Activated CD8-positive, alpha-beta memory T cell treated with anti-CD3 and anti-CD28 coated beads for 24 hours (primary cell): ENCODE data around the gene HS3ST4.

Source experiments
- DNase-seq: peaks from one replicate; pipeline ENCODE4 v3.0.0-alpha.2; 2020

HS3ST4 gene

DNA sequence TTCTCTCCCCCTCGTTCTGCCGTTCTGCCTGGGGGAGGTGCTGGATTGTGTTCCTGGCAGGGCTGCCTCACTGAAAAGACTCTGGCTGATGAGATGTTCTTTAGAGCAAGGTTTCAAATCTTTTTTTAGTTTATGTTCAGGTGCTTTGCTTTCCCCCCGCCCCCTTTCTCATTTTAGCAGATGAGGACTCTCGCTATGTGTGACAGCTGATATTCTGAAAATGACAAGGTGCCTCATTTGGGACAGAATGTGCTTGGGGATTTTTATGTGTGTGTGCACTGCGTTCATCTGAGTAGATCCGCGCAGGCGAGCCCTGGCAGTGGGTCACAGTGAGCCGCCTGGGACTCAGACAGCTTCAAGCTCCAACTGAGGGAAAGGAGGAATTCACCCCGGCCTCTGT is 205.9 kb downstream of the HS3ST4 start:
- DNase-seq, result no peak

DNA sequence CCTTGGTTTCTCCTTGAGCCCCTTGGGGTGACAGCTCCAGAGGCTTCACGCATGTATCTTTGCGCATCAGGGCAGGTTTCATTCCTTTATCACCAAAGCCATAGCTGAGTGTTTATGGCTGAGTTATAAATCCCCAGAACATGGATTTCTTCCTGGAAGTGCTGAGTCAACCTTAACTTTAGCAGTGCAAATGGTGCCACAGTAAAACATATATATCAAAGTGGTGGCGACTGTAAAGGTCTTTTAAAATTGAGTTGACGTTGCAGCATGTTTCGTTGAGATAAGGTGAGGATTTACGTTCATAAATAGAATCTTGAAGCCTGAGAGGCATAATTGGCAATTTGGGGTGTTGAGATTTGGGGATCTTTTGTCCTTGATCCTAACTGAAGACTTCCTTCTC is 214.1 kb downstream of the HS3ST4 start:
- no peak for DNase-seq

DNA sequence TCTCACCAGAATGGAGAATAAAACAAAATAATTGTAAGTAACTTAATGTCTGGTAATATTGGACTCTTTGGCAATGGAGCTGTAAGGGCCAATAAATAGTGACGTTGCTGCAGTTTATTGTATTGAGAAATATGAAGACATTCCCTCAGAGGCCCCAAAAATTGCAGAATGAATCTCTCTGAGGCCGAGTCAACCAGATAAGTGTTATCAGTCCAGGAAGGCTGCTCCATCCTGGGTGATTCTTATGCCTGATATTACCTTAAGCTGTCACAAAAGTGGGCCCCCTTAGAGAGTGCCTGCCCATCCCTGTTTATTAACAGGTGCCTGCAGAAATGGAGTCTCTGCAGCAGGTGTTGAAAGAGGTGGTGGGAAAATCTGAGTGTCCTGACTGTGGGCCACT is 219.2 kb downstream of the HS3ST4 start:
- DNase-seq, result no peak

DNA sequence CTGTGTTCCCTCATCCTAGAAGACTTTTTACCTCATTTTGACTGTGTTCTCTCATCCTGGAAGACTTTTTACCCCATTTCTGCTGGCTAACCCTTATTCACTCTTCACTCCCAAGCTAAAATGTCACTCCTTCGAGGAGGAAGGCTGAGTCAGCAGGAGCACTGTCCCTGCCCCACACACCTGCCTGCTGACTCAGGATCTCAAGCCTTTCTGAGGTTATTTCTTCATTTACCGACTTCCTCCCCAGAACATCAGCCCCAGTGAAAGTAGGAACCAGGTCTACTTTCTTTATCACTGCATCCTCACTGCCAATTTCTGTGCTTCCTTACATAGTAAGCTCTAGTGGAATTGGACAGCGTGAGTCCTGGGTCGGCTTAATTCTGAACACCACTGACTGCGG is 220.6 kb downstream of the HS3ST4 start:
- no peak for DNase-seq

DNA sequence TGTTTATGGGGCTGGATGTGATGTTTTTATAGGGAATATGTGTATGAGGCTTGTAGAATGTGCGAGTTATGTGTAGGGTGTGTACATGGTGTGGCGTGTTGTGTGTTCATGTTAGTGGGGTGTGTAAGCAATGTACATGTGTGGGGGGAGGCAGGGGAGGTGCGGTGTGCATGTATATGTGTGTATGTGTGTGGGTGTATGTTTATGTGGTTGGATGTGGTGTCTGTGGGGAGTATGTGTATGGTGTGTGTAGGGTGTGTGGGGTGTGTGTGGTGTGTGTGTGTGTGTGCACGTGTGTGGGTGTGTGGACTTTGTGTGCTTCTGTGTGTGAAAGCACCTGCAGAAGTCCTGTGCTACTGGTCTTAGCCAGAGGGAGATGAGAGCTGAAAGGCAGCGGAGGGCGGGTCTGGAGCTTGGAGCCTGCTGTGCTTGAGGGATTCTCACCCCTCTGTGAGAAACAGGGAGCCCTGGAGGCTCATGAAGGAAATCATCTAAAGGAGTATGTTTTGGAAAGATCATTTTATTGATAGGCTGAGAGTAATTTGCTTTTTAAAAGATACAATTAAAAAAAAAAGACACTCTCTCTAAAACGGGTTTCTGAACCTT is 222.7 kb downstream of the HS3ST4 start:
- no peak for DNase-seq

DNA sequence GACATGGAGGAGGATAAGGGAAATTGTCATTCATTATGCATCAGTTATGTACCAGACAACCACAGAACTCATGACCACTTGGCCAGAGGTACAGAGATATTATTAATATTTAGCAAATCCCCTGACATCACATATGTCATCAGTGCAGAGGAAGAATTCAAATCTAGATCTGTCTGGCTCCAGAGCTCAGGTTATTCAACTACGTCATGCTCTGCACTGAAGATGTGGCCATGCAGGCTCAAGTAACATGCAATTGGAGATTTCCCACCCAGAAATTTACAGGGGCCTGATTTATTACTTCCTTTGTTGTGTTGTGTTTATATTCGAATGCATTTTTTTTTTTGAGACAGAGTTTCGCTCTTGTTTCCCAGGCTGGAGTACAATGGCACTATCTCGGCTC is 224.3 kb downstream of the HS3ST4 start:
- no peak for DNase-seq

DNA sequence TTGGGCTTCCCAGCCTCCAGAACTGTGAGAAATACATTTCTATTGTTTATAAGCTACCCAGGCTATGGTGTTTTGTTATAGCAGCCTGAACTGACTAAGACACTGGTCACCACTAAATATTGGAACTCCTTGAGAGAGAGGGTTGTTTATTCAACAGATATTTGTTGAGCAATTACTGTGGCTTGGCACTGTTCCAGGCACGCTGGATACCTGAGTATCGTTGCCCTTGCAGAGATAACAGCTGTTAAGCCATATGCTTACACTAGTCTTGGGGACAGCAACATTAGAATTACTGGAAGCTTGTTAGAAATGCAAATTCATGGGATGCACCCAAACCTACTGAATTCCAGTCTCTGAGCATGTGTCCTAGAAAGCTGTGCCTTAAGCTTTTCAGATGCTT is 230.7 kb downstream of the HS3ST4 start:
- no peak for DNase-seq

DNA sequence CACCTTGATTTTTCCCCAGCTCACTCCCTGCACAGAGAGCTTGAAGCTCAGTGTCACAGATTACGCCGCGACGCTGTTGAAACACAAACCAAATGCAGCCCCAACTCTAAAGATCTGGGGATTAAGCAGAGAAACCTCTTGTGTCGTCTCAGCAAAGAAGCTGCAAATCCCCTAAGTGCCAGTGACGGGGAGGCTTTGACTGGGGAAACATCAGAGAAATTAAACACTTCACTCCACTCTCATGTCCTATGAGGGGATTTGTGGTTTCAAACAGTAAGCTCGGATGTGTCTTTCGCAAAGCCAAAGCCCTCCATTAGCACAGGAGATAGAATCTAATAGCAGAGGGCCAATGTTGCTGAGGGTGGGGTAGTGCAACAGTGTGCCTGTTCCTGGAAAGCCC is 233.7 kb downstream of the HS3ST4 start:
- DNase-seq, result no peak

DNA sequence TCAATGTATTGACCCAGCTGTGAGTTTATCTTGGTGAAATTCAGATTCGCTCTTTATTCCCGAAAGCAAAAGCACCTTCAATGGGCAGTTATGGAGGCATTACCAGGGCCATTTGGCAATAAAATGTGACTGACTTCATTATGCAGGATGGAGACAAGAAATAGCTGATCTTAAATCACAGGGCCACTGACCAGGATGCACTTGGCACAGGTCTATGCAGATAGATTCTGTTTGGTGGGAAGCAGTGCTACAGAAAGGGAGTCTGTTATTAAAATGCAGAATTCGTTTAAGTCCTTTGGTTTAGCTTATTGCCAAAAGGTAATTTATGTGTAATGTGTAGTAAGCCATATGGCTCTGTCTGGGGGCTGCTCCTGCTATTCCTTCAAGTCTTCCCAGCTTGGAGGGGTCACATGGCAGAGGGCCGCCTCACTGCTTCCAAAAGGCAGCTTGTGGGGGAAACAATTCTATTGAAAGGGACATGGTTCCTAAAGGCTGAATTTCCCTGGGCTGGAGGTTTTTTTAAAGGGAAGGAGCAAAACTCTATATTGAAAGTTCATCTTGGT is 239.8 kb downstream of the HS3ST4 start:
- no peak for DNase-seq

DNA sequence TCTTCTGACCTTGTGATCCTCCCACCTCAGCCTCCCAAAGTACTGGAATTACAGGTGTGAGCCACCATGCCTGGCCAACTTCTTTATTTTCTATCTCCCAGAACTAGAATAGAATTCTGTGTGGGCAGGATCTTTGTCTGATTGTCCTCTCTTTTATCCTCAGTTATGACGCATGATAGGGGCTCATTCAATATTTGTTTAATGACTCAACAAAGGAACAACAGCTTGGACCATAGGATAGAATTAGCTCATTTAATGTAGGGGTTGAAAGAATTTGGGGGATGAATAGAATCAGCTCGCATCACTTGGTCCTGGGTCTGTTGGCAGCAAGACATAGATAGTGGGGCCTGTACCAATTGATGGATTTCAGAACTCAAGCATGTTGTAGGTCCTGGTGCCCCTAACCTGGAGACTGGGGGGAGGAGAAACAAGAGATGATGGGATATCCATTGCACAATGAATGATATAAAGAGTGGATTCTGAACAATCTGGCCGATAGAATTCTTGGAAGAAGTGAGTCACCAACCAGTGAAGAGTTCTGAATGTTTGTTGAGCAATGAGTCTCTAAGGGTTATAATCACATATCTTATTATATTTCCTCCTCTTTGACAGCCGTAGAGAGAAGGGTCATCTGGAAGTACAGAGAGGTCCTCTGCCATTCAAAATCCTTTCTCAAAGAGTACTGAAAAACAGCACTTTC is 250.2 kb downstream of the HS3ST4 start:
- DNase-seq, result no peak

DNA sequence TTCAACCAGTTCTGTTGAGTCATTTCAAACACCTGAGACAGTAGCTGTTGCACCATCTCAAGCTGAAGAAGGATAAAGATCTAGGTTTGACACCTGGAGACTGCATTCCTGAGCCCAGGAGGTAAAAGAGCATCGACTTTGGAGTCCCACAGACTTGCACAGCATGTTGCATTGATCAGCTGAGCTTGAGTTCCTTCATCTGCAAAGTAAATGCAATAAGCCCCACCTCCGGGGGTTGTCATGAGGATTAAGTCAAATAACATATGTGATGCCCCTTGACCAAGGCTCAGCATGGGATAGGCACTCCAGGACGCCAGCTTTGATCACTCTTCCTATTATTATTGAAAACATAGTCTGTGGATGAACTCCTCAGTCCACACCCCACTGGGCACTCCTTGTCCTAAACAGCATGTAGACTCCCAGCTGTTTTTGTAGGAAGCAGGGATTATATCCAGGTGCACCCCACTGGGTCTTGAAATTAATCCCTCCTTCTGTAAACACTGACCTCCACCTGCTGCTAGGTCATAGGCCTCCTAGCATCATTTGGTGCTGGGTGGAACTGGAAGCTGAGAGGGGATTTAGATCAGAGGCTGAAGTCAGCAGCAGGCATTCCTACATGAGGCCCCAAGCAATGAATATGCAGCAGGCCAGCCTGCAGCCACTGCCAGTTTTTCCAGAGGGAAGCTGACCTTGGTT is 259.0 kb downstream of the HS3ST4 start:
- no peak for DNase-seq

DNA sequence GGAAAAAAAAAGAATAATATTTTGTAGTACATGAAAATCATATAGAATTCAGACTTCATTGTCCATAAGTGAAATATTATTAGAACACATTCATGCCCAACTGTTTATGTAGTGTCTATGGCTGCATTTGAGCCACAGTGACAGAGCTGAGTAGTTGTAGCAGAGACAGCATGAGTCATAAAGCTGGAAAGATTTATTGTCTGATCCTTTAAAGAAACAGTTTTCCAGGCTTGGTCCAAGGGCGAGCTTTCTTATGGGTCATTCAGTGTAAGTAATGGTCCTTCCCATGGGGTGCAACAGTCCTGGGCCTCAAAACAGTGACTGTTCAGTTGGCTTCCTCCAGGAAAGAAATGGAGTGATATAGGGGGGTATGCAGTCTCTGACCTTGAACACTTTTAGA is 260.2 kb downstream of the HS3ST4 start:
- DNase-seq, result no peak

DNA sequence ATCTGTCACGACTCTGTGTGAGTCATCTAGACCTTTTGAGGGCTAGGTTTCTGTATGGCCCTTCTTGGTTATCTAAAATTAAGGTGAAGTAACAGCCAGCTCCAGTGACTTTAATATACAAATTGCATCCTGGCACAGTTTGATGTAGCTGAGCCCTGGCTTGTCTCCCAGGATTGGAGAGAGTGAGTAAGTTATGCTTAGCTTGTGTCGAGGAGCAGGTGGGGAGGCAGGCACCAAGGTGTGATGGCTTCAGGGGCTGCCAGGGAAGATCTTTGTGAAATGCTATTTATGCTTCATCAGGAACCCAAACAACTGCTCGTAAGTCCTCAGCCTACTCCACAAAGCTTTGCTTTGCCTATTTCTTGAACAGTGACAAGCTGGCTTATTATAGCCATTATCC is 261.2 kb downstream of the HS3ST4 start:
- DNase-seq, result no peak

DNA sequence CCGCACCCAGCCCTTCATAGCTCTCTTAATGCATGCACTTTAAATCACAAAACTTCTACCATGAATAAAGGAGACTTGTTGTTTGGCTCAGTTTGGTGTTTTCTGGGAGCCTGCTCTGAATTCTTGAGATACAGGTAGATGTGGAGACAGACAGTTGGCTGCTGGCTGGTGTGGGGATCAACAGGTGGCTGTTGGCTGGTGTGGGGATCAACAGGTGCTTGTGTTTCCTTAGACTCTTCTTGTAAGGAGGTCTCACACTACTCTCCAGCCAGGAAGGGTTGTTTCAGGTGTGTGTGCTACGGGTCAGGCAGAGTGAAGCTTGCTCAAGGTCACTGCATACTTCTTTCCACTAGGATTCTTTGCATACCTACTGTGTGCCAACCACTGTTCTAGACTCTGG is 265.9 kb downstream of the HS3ST4 start:
- no peak for DNase-seq

DNA sequence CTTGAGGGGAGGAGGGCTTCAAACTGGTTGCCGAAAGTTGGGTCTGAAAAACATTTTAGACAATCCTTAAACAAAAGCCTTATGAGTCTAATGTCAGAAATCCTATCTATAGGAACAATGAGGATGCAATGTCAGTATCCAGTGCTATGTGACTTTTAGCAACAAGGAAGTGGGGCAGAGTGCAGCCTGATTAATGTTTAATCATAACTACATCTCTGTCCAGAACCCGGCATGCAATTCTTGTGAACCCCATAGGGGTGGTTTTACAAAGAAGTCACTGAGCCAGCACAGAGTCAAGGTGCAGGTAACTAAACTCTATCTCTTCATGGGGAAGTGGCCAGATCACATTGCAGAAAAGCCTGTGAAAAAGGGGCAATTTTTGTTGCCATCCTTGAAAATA is 267.5 kb downstream of the HS3ST4 start:
- DNase-seq, result no peak

DNA sequence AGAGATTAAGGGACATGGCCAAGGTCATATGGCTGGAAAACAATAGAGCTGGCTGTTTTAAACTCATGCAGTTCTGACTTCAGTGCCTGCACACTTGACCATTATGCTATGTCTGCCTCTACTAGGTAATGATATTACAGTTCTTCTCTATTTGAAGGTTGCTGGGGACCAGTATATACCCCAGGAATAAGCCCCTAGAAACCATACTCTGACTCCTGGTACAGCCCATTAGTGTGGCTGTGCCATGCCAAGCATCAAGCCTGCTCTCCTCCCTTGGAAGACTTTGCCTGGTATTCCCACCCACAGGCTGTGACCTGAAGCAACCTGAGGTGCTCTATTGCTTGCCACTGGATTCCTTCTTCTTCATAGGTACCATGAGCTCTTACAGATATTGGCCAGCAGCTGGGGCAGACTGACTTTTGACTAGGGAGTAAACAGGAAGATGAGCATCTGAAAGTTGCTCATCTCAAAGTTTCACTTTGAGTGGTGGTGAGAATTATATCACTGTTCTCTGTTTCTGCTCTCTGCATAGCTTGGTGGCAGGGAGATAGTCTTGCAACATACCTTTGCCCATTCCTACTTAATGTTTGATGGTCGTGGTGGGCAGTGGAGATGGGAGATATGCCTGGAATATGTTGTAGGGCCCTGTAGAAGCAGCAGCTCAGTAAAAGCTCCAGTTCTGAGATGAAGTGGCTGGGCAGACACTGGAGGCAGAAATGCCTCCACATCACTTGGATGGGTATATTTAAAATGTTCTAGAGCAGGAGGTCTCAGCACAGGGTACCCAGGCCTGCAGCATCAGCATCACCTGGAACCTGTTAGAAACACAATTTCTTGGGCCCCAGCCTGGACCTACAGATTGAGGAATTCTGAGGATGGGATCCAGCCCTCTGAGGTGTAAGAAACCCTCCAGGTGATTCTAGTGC is 274.7 kb downstream of the HS3ST4 start:
- no peak for DNase-seq

DNA sequence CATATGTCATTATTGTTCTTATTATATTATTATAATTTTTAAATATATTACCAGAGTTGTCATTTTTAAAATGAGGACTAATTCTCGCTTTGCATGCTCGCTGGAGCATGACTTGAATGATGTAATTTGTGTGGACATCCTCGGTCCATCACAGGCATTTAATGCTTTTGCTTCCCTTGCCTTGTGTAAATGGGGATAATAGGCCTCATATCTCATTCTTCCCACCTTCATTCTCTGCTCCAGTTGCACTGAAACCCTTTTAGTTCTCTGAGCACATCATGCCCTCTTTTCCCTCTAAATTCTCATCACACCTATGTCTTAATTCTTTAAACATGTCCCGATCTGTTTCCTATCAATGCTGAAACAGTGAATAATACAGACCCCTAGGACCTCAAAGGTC is 285.4 kb downstream of the HS3ST4 start:
- DNase-seq, result no peak

DNA sequence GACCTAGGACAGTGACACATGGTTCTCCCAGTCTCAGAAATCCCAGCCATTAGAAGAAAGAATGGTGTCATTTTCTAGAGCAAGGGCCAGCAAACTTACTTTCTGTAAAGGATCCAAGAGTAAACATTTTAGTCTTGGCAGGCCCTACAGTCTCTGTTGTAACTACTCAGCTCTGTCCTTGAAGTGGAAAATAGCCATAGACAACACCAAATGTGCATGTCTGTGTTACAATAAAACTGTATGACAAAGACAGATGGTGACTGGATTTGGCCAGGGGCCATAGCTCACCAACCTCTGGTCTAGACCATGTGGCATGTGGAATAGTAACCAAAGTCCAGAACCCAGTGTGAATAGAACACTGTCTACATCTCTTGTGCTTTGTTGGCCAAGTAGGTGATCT is 286.5 kb downstream of the HS3ST4 start:
- no peak for DNase-seq

DNA sequence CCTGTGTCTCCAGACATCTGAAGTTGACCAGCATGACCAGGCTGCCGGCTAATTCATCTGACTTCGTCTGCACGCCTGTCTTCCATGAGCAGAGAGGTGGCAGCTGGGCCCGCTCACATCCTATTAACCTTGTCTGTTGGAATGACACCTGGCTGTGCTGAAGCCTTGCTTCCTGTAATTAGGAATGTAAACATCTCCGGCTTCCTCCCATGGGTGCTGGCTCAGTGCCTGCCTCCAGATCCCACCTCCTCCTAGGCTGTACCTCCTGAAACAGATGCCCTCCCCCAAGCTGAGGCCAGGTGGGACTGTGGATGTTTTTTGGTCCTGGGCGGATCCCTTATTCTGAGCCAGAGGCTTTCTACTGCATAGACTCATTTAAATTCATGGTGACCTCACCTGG is 296.3 kb downstream of the HS3ST4 start:
- no peak for DNase-seq

DNA sequence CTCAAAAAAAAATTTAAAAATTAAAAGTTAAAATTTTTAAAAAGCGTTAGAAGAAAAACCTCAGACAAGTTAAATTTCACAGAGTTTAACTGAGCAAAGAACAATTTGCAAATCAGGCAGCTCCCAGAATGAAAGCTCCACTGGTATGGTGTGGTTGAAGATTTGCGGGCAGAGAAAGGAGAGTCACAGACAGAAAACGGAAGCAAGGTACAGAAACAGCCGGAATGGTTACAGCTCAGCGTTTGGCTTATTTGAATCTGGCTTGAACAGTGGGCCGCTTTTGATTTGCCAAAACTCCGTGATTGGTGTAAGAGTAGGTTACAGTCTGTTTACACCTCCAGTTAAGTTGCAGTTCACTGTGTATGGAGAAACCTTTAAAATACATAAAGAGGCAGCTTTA is 297.1 kb downstream of the HS3ST4 start:
- no peak for DNase-seq

DNA sequence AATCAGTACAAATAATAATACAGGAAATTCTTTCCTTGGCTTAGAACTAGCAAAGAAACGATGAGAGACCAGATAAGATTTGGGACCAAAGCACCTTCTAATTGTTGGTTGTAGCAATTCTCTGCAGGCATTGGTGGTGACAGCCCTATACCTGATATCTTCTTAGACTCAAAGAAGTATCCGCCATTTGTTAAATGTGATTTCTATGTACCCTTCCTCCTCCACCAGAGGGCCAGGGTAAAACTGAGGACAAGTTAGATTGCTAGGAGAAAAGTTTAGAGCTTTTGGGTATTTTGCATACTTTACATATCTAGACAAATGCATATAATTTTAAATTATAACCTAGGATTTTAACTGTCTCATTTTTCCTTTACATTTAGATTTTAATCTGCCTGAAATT is 304.3 kb downstream of the HS3ST4 start:
- DNase-seq, result no peak

DNA sequence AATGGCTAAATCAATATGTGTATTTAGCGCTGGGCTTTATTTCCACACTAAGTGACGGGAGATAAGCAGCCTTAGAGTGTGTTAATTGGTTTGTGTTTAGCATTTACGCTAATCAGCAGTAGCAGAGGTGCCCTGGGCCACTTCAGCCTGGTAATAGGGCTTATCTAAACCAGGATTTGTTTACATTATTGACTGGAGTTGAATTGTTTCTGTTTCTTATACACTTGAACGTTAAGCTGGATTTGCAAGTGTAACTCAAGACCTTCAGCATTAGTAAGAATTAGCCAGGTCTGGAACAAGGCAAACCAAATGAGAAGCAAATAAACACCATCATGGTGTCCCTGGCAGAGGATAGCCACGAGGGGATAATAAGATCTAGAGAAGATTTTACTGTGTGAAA is 313.6 kb downstream of the HS3ST4 start:
- no peak for DNase-seq

DNA sequence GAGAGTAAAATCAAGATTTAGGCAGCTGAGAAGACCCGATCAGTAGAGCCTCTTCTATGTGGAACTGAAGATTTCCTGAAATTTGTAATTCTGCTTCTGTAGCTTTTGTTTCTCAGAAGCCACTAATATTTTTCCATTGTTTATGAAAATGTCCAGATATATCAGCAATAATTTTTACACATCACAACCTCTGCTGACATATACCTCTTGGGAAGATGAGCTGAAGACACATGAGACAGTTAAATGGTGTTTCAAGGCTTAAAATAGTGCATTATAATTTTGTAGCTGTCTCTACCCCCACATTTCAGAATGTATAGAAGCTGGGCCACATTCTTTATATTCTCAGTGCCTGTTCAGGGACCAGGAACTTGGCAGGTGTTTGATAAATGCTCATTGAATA is 320.6 kb downstream of the HS3ST4 start:
- DNase-seq, result no peak
